ENCODE measurements around the gene CGREF1.

GRCh38 chr2:27149570-27150405, 30.9 kb upstream of the CGREF1 start:
- TF ChIP-seq YY1 (IDR thresholded peaks at IDR 0.05): no peak
- no peak for TF ChIP-seq CTCF (IDR thresholded peaks at IDR 0.05; ENCODE audit: low read depth, low read length, missing input control)
- TF ChIP-seq REST (IDR thresholded peaks at IDR 0.05): no peak
- no peak for TF ChIP-seq MAX (IDR thresholded peaks at IDR 0.05)
- no peak for TF ChIP-seq ZBTB33 (IDR thresholded peaks at IDR 0.05)
- no peak for TF ChIP-seq TAF1 (conservative IDR thresholded peaks at IDR 0.05)
- TF ChIP-seq ATF3 (IDR thresholded peaks at IDR 0.05): no peak
- no peak for TF ChIP-seq SP1 (IDR thresholded peaks at IDR 0.05)
- no peak for TF ChIP-seq GABPA (IDR thresholded peaks at IDR 0.05 in 1 of 2, conservative IDR thresholded peaks at IDR 0.05 in 1 of 2)
- TF ChIP-seq HNF4G (IDR thresholded peaks at IDR 0.05): no peak
- no peak for TF ChIP-seq HNF4A (conservative IDR thresholded peaks at IDR 0.05)
- no peak for TF ChIP-seq JUND (IDR thresholded peaks at IDR 0.05)
- TF ChIP-seq RAD21 (IDR thresholded peaks at IDR 0.05): no peak
